Thyroid gland (tissue), 4 donors: ENCODE data around the gene PCDH12. TPM values are rescaled to one million over a fixed set of nuclear protein-coding genes. Genes with fewer than 3 reads are reported as not detected.

Experiments used
- DNase-seq, 2 donors: peaks; one replicate each; pipeline ENCODE4 v3.0.0-alpha.2; 2019
- H3K27ac ChIP-seq, 3 donors: fragments of 200-600 bp; sonication (generic); 1 replicate in 2 of 3; 2 replicates in 1 of 3; pipeline ENCODE4 v1.5.1; 2016 to 2019; ENCODE audit warnings: mild to moderate bottlenecking in 1 of 3, moderate library complexity in 1 of 3
- H3K27me3 ChIP-seq: fragments of 200-600 bp; sonication (generic); one replicate; pipeline ENCODE4 v1.5.1; 2019
- H3K36me3 ChIP-seq, 2 donors: fragments of 200-600 bp; sonication (generic); one replicate each; pipeline ENCODE4 v1.5.1; 2016 to 2019
- H3K4me1 ChIP-seq, 2 donors: fragments of 200-600 bp; sonication (generic); one replicate each; pipeline ENCODE4 v1.5.1; 2017 to 2019
- H3K4me3 ChIP-seq, 3 donors: fragments of 200-600 bp; sonication (generic); replicated peaks in 1 of 3; 1 replicate in 2 of 3; 2 replicates in 1 of 3; pipeline ENCODE4 v1.5.1; 2016; ENCODE audit warnings: mild to moderate bottlenecking in 1 of 3
- H3K9me3 ChIP-seq: fragments of 200-600 bp; sonication (generic); one replicate; pipeline ENCODE4 v1.5.1; 2017
- CTCF ChIP-seq, 6 experiments: fragments of 200-600 bp in 3 of 6; fragments of 450-650 bp in 3 of 6; sonication (generic) in 3 of 6; IDR thresholded peaks; one replicate each; pipeline ENCODE4 v1.5.1; 2016 to 2019; ENCODE audit warnings: antibody characterized with exemption in 6 of 6, mild to moderate bottlenecking in 2 of 6, inconsistent platforms in 1 of 6, moderate library complexity in 1 of 6
- POLR2A ChIP-seq, 2 donors: fragments of 450-650 bp; IDR thresholded peaks; one replicate each; pipeline ENCODE4 v1.6.1; 2017; ENCODE audit warnings: antibody characterized with exemption in 2 of 2, mild to moderate bottlenecking in 2 of 2, moderate library complexity in 1 of 2
- WGBS, 2 donors: methylation state at CpG; one replicate each; pipeline ENCODE4 v1.1.5; 2017; 5-methylcytosine and 5-hydroxymethylcytosine counted together
- intact Hi-C: fragments of 100-400 bp; cut with DNase I; formaldehyde crosslinking; loops from one replicate; pipeline ENCODE4 v1.15.1; 2023
- total RNA-seq, 4 donors: library from RNA; depleted of rRNA; stranded (reverse); fragments of >200 nt; gene quantifications; one replicate each; pipeline ENCODE4 v1.2.3, GENCODE V29; 2016

Gene PCDH12
- total RNA-seq, 4 donors from 2014 or later: 7.7 to 23.2 (median 8.0) TPM

GRCh38 chr5:141976176-141976575 lies 18.2 kb upstream of the PCDH12 start:
- intact Hi-C loops: no loop called here
- no peaks in the 10 kb centered on the region for H3K27me3 ChIP-seq
- WGBS, 2 donors: 94 to 96% methylated on average over 6 of the region's 6 CpGs
- no peaks in the 10 kb centered on the region for H3K9me3 ChIP-seq
- TF ChIP-seq CTCF (IDR thresholded peaks at IDR 0.05) (no peak), POLR2A (IDR thresholded peaks at IDR 0.05) (no peak)
- no peak overlapping the region for H3K4me3 ChIP-seq
- peaks cover 0 to 7% of the 10 kb centered on the region in 2 donors for H3K4me1 ChIP-seq
- no peak overlapping the region for H3K27ac ChIP-seq
- H3K36me3 ChIP-seq: peaks cover 26 to 46% of the 10 kb centered on the region in 2 donors
- no peak for DNase-seq

GRCh38 chr5:141973871-141974595 lies 16.0 kb upstream of the PCDH12 start:
- H3K4me3 ChIP-seq: no peak overlapping the region
- no peaks in the 10 kb centered on the region for H3K9me3 ChIP-seq
- WGBS, 2 donors: 83 to 96% methylated on average over 1 of the region's 1 CpG
- H3K27me3 ChIP-seq: no peaks in the 10 kb centered on the region
- intact Hi-C loops: no loop called here
- H3K4me1 ChIP-seq: peaks cover 12 to 20% of the 10 kb centered on the region in 2 donors
- peaks cover 8 to 26% of the 10 kb centered on the region in 2 donors for H3K36me3 ChIP-seq
- TF ChIP-seq CTCF (IDR thresholded peaks at IDR 0.05) (no peak), POLR2A (IDR thresholded peaks at IDR 0.05) (no peak)
- no peak for DNase-seq
- no peak overlapping the region for H3K27ac ChIP-seq

GRCh38 chr5:141969783-141970771 lies 12.1 kb upstream of the PCDH12 start:
- TF ChIP-seq CTCF (IDR thresholded peaks at IDR 0.05) (no peak), POLR2A (IDR thresholded peaks at IDR 0.05) (peak in 1 of 2 donors; percentile 10)
- Histone ChIP-seq H3K36me3 (peaks cover 0 to 11% of the 10 kb centered on the region in 2 donors), H3K4me3 (peak overlapping the region; percentile 53 to 73 (median 54)), H3K27me3 (no peaks in the 10 kb centered on the region), H3K4me1 (peaks cover 12 to 20% of the 10 kb centered on the region in 2 donors), H3K9me3 (no peaks in the 10 kb centered on the region), H3K27ac (peak overlapping the region; percentile 92 to 95 (median 94))
- WGBS, 2 donors: 83 to 89% methylated on average over 2 of the region's 2 CpGs
- DNase-seq: no peak
- intact Hi-C loops: no loop called here

GRCh38 chr5:141968914-141969608 lies 11.1 kb upstream of the PCDH12 start, which contains the start of gene RNF14:
Gene RNF14 (plus strand): TSS chr5:141969105. CDS start chr5:141973589, 4,484 bp downstream.
- Histone ChIP-seq H3K9me3 (no peaks in the 10 kb centered on the region), H3K4me3 (peak within 1 kb of the TSS; percentile 53 to 73 (median 54)), H3K27me3 (no peaks in the 10 kb centered on the region), H3K27ac (peak within 1 kb of the TSS; percentile 92 to 95 (median 94)), H3K36me3 (peaks cover 0 to 4% of the 10 kb centered on the region in 2 donors), H3K4me1 (peaks cover 12 to 14% of the 10 kb centered on the region in 2 donors)
- WGBS, 2 donors: 0 to 1% methylated on average over 27 to 37 of the region's 63 CpGs
- peak; percentile 94 to 95 for DNase-seq
- intact Hi-C loops: no loop called here
- TF ChIP-seq CTCF (IDR thresholded peaks at IDR 0.05): peak; percentile 84 to 99 (median 99)
- TF ChIP-seq POLR2A (IDR thresholded peaks at IDR 0.05): peak; percentile 51 to 97
